Measurements from ENCODE around the gene RPS13.
A peak's percentile ranks its signal among the peaks of the same experiment; 100 is the strongest.
"Not testable (repeated sequence)": the region's sequence is repeated elsewhere in the genome, so short reads cannot be mapped to it uniquely, and the experiment has no call there.

RPS13 gene

GRCh38 chr11:17036666-17037658, 40.5 kb downstream of the RPS13 start:
- peak; percentile 31 for DNase-seq (ENCODE audit: low spot score)

DNA sequence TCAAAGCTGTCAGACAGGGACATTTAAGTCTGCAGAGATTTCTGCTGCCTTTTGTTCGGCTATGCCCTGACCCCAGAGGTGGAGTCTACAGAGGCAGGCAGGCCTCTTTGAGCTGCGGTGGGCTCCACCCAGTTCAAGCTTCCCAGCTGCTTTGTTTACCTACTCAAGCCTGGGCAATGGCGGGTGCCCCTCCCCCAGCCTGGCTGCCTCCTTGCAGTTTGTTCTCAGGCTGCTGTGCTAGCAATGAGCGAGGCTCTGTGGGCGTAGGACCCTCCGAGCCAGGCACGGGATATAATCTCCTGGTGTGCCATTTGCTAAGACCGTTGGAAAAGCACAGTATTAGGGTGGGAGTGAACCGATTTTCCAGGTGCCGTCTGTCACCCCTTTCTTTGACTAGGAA, 43.4 kb downstream of the RPS13 start:
- not testable (repeated sequence) for DNase-seq (ENCODE audit: low spot score)

DNA sequence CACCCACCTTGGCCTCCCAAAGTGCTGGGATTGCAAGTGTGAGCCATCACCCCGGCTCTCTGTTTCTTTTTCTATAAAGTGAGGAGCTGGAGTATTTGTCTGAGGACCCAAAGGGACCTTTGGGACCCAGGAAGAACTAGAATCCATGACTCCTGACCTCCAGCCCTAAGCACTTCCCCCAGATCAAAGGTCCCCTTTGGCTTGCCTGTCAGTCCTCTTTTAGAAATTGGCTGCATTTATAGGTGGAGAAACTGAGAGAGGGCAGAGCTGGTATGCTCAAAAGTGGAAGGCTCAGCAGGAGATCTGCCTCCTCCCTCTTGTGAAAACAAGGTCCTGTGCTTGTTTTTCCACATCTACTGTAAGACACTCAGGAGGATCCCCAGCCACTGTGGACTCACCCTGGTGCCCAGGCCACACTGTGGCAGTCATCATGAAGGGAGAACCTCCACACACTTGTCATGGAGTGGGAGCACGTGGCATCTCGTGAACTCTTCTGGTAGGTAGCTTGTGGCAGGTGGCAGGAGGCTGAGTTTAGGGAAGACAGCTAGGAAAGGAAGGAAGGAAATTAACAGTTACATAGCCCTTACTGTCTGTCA, 50.9 kb downstream of the RPS13 start:
- no peak for DNase-seq (ENCODE audit: low spot score)

DNA sequence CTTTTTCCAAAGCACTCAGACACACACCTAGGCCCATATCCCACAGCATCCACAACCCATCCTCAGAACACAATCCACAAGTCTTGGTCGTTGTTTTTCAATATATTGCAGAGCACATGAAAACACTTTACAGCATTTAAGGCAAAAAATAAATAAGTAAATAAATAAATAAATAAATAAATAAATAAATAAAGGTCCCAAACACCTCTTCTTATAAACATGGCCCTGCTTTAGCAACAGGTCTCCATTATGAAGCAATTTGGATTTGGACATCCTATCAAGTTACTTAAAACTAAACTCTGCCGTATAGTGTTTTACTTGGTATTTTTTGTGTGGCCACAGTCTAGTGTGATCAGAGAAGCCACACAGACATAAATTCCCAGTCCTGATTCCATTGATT, 52.5 kb downstream of the RPS13 start:
- DNase-seq (ENCODE audit: low spot score) = no peak

Measured in NAMALWA (cell line).